ENCODE measurements around the gene PCDHA1.
A peak's percentile ranks its signal among the peaks of the same experiment; 100 is the strongest.

The PCDHA1 gene

DNA sequence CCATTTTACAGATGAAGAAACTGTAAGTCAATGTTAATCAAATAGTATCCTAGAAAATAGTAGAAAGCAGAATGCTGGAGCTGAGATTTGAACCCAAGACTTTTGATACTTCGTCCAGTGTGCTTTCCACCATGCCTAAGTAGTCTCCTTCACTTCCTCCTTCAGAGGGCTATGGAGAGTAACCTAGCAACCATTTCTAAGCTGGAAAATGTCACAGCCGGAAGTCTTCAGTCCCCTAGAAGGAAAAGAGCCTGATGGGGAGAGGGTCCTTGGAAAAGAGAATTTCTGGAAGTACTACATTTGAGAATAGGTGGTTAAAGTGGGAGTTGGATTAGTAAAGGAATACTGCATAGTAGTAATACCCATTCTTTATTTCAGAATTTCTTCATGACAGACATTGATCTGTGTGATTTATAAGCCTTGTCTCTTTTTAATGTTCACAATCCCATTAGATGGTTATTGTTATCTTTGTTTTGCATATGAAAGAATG lies 213.0 kb downstream of the PCDHA1 start:
- Histone ChIP-seq H3K27ac (ENCODE audit: low read length) (no peak overlapping the region), H3K4me3 (ENCODE audit: low read length in 2 of 2) (no peak overlapping the region), H3K9me3 (ENCODE audit: control insufficient read depth in 2 of 2, low read length in 2 of 2) (no peaks in the 10 kb centered on the region), H3K36me3 (ENCODE audit: control insufficient read depth in 2 of 2, insufficient read depth in 2 of 2, low read length in 2 of 2) (no peaks in the 10 kb centered on the region), H3K4me1 (ENCODE audit: control insufficient read depth, insufficient read depth, low read length) (peaks cover 8% of the 10 kb centered on the region), H3K27me3 (ENCODE audit: control insufficient read depth in 1 of 2, insufficient read depth in 2 of 2, low read length in 2 of 2) (peaks cover 4 to 5% of the 10 kb centered on the region in 2 donors), H3K9ac (ENCODE audit: low read length in 2 of 2) (no peak overlapping the region)

DNA sequence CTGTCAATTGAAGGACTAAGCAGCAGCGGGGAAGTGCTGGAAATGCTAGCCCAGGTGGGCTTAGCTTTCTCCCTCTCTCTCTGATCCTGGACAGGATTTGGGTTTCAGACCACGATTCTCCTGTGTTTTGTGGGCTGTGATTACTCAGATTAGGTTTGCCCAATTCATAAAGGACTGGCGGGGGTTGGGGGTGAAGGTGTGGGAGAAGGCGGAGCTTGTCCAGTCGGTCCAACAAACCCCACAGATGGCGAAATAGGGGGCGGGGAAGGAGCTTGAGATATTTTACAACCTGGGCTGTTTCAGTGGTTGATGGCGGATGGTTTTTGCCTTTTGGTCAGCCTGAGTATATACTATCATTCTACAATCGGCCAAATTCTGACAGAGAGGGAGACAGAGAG lies 215.5 kb downstream of the PCDHA1 start:
- Histone ChIP-seq H3K4me3 (ENCODE audit: low read length in 2 of 2) (peak overlapping the region in 1 of 2 donors; percentile 60), H3K36me3 (ENCODE audit: control insufficient read depth in 2 of 2, insufficient read depth in 2 of 2, low read length in 2 of 2) (no peaks in the 10 kb centered on the region), H3K4me1 (ENCODE audit: control insufficient read depth, insufficient read depth, low read length) (peaks cover 8% of the 10 kb centered on the region), H3K27ac (ENCODE audit: low read length) (no peak overlapping the region), H3K27me3 (ENCODE audit: control insufficient read depth in 1 of 2, insufficient read depth in 2 of 2, low read length in 2 of 2) (peaks cover 4 to 5% of the 10 kb centered on the region in 2 donors), H3K9me3 (ENCODE audit: control insufficient read depth in 2 of 2, low read length in 2 of 2) (no peaks in the 10 kb centered on the region), H3K9ac (ENCODE audit: low read length in 2 of 2) (no peak overlapping the region)

DNA sequence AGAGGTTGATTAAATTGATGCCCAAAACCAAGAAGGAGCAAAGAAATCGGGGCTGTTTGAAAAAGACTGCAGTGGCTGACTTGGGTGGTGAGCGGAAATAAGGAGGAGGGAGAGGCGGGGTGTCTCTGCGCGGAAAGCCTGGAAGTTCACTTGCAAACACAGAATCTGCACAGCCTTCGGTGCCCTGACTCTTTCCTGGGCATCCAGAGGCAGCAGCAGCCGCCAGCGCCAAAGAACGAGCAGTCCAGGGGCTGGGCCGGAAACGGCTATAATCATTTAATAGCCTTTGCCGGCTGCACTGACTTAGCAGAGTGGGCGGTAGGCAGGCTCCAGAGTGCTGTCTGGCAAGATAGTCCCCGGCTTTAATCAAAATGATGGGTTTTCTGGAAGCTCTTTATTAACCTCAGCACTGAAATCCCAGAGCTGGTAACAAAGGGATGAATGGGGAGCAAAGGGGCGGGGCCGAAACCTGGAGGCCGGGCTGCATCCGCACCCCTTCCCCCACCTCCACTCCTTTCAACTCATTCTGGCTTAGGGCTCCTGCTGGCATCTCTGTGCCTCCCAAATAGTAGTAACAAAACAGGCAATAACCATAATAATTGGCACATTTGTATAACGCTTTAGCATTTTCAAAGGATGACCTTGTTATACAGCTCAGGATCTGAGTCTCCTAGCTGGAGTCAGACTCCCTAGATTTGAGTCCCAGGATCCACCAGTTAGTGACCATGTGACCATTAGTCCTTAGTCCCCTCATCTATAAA lies 216.1 kb downstream of the PCDHA1 start:
- Histone ChIP-seq H3K9me3 (ENCODE audit: control insufficient read depth in 2 of 2, low read length in 2 of 2) (no peaks in the 10 kb centered on the region), H3K27me3 (ENCODE audit: control insufficient read depth in 1 of 2, insufficient read depth in 2 of 2, low read length in 2 of 2) (peaks cover 4 to 5% of the 10 kb centered on the region in 2 donors), H3K9ac (ENCODE audit: low read length in 2 of 2) (no peak overlapping the region), H3K4me3 (ENCODE audit: low read length in 2 of 2) (peak overlapping the region in 1 of 2 donors; percentile 60), H3K36me3 (ENCODE audit: control insufficient read depth in 2 of 2, insufficient read depth in 2 of 2, low read length in 2 of 2) (no peaks in the 10 kb centered on the region), H3K4me1 (ENCODE audit: control insufficient read depth, insufficient read depth, low read length) (peaks cover 8% of the 10 kb centered on the region), H3K27ac (ENCODE audit: low read length) (no peak overlapping the region)

DNA sequence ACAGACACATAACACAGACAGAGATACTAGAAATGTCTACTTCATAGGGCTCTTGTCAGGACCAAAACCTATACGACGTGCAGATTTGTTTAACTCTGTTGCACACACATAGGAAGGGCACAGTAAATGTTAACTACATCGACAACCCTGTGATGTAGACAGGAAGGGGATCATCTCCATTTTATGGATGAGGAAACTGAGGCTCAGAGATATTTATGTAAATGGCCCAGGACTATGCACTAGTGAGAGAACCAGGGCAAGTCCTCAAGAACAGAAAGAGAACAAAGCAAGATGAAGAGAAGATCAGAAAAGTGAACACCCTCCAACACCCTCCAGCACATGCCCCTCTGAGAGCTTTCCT lies 216.6 kb downstream of the PCDHA1 start:
- no peaks in the 10 kb centered on the region for H3K9me3 ChIP-seq (ENCODE audit: control insufficient read depth in 2 of 2, low read length in 2 of 2)
- peaks cover 4 to 5% of the 10 kb centered on the region in 2 donors for H3K27me3 ChIP-seq (ENCODE audit: control insufficient read depth in 1 of 2, insufficient read depth in 2 of 2, low read length in 2 of 2)
- peaks cover 8% of the 10 kb centered on the region for H3K4me1 ChIP-seq (ENCODE audit: control insufficient read depth, insufficient read depth, low read length)
- no peak overlapping the region for H3K27ac ChIP-seq (ENCODE audit: low read length)
- H3K36me3 ChIP-seq (ENCODE audit: control insufficient read depth in 2 of 2, insufficient read depth in 2 of 2, low read length in 2 of 2), result no peaks in the 10 kb centered on the region
- H3K9ac ChIP-seq (ENCODE audit: low read length in 2 of 2), result no peak overlapping the region
- H3K4me3 ChIP-seq (ENCODE audit: low read length in 2 of 2), result no peak overlapping the region

DNA sequence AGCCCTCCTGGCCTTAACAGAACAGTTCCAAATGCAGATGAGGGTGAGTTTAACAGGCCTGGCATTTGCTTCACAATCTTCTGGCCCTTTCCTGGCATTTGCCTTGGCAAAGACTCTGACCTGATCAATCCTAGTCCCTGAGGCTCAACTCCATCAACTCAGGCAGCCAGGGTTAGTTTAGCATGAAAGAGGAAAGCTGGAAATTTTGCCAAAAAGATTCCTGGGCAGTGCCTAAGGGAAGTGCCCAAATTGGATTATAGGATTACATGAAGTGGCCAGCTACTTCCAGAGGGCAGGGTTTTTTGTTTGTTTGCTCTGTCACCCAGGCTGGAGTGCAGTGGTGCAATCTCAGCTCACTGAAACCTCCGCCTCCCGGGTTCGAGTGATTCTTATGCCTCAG lies 217.1 kb downstream of the PCDHA1 start:
- no peak overlapping the region for H3K27ac ChIP-seq (ENCODE audit: low read length)
- no peak overlapping the region for H3K4me3 ChIP-seq (ENCODE audit: low read length in 2 of 2)
- peaks cover 8% of the 10 kb centered on the region for H3K4me1 ChIP-seq (ENCODE audit: control insufficient read depth, insufficient read depth, low read length)
- no peak overlapping the region for H3K9ac ChIP-seq (ENCODE audit: low read length in 2 of 2)
- no peaks in the 10 kb centered on the region for H3K9me3 ChIP-seq (ENCODE audit: control insufficient read depth in 2 of 2, low read length in 2 of 2)
- peaks cover 4 to 5% of the 10 kb centered on the region in 2 donors for H3K27me3 ChIP-seq (ENCODE audit: control insufficient read depth in 1 of 2, insufficient read depth in 2 of 2, low read length in 2 of 2)
- no peaks in the 10 kb centered on the region for H3K36me3 ChIP-seq (ENCODE audit: control insufficient read depth in 2 of 2, insufficient read depth in 2 of 2, low read length in 2 of 2)

DNA sequence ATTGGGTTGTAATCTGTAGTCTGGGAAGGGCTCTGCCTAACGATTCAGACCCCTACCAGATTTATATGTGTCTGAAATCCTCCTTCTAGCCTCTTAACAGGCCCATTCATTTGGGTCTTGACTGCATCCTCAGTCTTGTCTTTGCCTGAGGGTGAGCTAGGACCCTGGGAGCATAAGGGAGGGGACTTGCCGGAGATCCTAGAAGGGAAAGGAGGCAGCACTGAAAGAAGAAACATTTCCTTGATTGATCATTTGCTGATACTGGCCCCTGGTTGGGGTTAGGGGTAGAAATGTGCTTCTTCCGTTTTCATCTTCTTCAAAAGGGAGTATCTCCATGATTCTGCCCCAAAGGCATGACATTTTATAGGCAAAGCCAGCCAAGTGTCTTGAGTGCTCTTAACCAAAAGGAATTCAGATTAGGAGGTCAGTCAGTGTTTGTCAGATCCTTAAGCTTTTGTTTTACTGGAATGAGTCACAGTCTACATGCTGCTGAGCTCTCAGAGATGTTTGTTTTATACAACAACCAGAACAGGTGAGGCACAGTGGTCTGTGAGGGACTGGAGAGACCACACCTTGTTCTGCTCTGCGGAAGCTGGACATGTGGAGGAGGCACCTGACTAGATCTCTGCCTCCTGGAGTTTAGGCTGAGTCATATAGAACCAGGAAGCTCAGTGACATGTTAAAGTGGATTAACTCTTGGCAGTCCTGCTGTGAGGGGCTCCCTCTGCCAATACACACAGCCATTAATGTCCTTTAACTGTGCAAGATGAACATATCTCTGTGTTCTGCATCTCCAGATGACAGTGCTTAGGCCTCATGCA lies 218.1 kb downstream of the PCDHA1 start:
- Histone ChIP-seq H3K4me3 (ENCODE audit: low read length in 2 of 2) (no peak overlapping the region), H3K4me1 (ENCODE audit: control insufficient read depth, insufficient read depth, low read length) (peaks cover 8% of the 10 kb centered on the region), H3K9me3 (ENCODE audit: control insufficient read depth in 2 of 2, low read length in 2 of 2) (no peaks in the 10 kb centered on the region), H3K27ac (ENCODE audit: low read length) (no peak overlapping the region), H3K9ac (ENCODE audit: low read length in 2 of 2) (no peak overlapping the region), H3K27me3 (ENCODE audit: control insufficient read depth in 1 of 2, insufficient read depth in 2 of 2, low read length in 2 of 2) (peaks cover 4 to 5% of the 10 kb centered on the region in 2 donors), H3K36me3 (ENCODE audit: control insufficient read depth in 2 of 2, insufficient read depth in 2 of 2, low read length in 2 of 2) (no peaks in the 10 kb centered on the region)

DNA sequence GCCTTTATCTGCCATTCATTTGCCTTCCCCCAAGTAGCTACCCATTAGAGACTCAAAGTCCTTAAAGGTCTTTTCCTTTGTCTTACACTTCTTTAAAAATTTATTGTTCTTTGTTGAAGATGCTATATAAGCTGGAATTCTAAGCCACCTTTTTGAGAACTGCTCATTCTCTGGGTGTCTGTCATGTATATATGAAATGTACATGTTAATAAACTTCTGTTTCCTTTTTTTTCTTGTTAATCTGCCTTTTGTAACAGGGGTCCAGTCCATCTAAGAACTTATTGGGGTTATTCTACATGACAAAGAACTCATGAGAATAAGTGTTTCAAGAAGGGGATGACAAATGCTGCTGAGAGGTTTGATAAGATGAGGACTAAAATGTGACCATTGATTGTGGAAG lies 221.9 kb downstream of the PCDHA1 start:
- H3K27ac ChIP-seq (ENCODE audit: low read length), result no peak overlapping the region
- H3K27me3 ChIP-seq (ENCODE audit: control insufficient read depth in 1 of 2, insufficient read depth in 2 of 2, low read length in 2 of 2), result no peaks in the 10 kb centered on the region
- no peaks in the 10 kb centered on the region for H3K36me3 ChIP-seq (ENCODE audit: control insufficient read depth in 2 of 2, insufficient read depth in 2 of 2, low read length in 2 of 2)
- no peak overlapping the region for H3K9ac ChIP-seq (ENCODE audit: low read length in 2 of 2)
- no peaks in the 10 kb centered on the region for H3K4me1 ChIP-seq (ENCODE audit: control insufficient read depth, insufficient read depth, low read length)
- no peak overlapping the region for H3K4me3 ChIP-seq (ENCODE audit: low read length in 2 of 2)
- no peaks in the 10 kb centered on the region for H3K9me3 ChIP-seq (ENCODE audit: control insufficient read depth in 2 of 2, low read length in 2 of 2)

DNA sequence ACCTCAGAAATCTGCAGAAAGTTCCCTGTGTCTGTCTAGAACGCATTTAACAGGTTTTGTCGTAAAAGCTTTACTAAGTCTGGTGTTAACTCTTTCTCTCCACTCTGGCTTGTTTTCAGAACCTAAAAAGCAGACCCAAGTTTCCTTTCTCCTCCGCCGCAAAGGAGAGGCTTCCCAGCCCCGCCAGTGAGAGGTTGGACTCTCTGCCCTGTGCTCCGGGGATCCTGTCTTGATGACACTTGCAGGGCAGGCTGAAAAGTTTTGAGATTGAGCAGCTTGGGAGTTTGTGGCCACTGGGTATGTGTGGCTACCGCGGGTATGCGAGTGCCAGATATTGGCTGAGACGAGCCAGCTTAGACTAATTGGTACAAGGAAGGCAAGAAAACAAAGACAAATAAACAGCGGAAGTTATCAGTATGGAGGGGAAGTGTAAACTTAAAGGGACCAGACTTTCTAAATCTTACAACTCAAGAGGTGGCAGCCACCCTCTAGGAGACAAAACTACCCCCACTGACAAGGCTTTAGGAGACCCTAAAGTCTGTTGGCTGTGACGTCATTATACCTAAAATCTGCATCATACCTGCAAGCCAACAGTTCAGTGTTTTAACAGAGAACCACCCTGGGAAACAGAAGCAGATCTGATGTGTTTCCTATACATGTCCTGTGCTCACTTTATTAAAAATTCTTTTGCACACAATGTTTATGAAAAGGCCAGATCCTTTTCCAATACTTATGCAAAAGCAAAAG lies 224.3 kb downstream of the PCDHA1 start:
- no peaks in the 10 kb centered on the region for H3K27me3 ChIP-seq (ENCODE audit: control insufficient read depth in 1 of 2, insufficient read depth in 2 of 2, low read length in 2 of 2)
- H3K9me3 ChIP-seq (ENCODE audit: control insufficient read depth in 2 of 2, low read length in 2 of 2), result no peaks in the 10 kb centered on the region
- H3K4me1 ChIP-seq (ENCODE audit: control insufficient read depth, insufficient read depth, low read length), result no peaks in the 10 kb centered on the region
- H3K27ac ChIP-seq (ENCODE audit: low read length), result no peak overlapping the region
- no peak overlapping the region for H3K9ac ChIP-seq (ENCODE audit: low read length in 2 of 2)
- no peaks in the 10 kb centered on the region for H3K36me3 ChIP-seq (ENCODE audit: control insufficient read depth in 2 of 2, insufficient read depth in 2 of 2, low read length in 2 of 2)
- H3K4me3 ChIP-seq (ENCODE audit: low read length in 2 of 2), result no peak overlapping the region

DNA sequence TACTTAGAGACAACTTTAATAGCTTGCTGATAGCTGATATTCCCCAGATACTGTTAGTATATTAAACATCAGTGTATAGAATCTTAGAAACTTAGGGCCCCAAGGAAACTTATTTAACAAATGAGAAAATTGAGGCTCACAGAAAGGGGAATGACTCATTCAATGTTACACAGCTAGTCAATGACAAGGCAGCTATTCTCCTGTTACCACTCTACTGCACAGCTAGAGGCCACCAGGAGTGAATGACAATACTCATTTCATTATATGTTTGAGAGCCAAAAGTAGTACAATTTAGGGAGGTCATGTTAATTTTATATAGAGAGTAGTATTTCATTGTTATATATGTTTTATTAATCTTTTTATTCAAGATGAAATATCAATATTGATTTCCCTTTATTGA lies 232.0 kb downstream of the PCDHA1 start:
- no peaks in the 10 kb centered on the region for H3K27me3 ChIP-seq (ENCODE audit: control insufficient read depth in 1 of 2, insufficient read depth in 2 of 2, low read length in 2 of 2)
- no peak overlapping the region for H3K4me3 ChIP-seq (ENCODE audit: low read length in 2 of 2)
- no peaks in the 10 kb centered on the region for H3K9me3 ChIP-seq (ENCODE audit: control insufficient read depth in 2 of 2, low read length in 2 of 2)
- H3K27ac ChIP-seq (ENCODE audit: low read length), result no peak overlapping the region
- H3K36me3 ChIP-seq (ENCODE audit: control insufficient read depth in 2 of 2, insufficient read depth in 2 of 2, low read length in 2 of 2), result no peaks in the 10 kb centered on the region
- no peak overlapping the region for H3K9ac ChIP-seq (ENCODE audit: low read length in 2 of 2)
- no peaks in the 10 kb centered on the region for H3K4me1 ChIP-seq (ENCODE audit: control insufficient read depth, insufficient read depth, low read length)

DNA sequence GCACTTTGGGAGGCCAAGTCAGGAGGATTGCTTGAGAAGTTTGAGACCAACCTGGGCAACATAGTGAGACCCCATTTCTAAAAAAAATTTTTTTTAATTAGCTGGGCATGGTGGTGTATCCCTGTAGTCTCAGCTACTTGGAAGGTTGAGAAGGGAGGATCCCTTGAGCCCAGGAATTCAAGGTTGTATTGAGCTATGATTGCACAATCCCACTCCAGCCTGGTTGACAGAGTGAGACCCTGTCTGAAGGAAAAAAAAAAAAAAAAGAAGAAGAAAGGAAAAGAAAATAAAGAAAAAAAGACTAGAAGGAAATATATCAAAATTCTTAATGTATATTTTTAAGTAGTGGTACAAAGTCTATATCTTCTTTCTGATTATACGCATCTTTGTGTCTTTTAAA lies 236.4 kb downstream of the PCDHA1 start:
- Histone ChIP-seq H3K27ac (ENCODE audit: low read length) (no peak overlapping the region), H3K9ac (ENCODE audit: low read length in 2 of 2) (no peak overlapping the region), H3K9me3 (ENCODE audit: control insufficient read depth in 2 of 2, low read length in 2 of 2) (no peaks in the 10 kb centered on the region), H3K4me3 (ENCODE audit: low read length in 2 of 2) (no peak overlapping the region), H3K4me1 (ENCODE audit: control insufficient read depth, insufficient read depth, low read length) (no peaks in the 10 kb centered on the region), H3K27me3 (ENCODE audit: control insufficient read depth in 1 of 2, insufficient read depth in 2 of 2, low read length in 2 of 2) (no peaks in the 10 kb centered on the region), H3K36me3 (ENCODE audit: control insufficient read depth in 2 of 2, insufficient read depth in 2 of 2, low read length in 2 of 2) (no peaks in the 10 kb centered on the region)
